Large intestine (tissue), 3 donors: ENCODE data around the gene AGXT. TPM values are rescaled to one million over a fixed set of nuclear protein-coding genes. Genes with fewer than 3 reads are reported as not detected.

ENCODE experiments used
- DNase-seq, 2 donors: peaks; one replicate each; pipeline versions ENCODE4 v3.0.0 to v3.0.0-alpha.2; 2013
- H3K27ac ChIP-seq: one replicate; pipeline ENCODE4 v1.5.1; 2013; ENCODE audit warnings: low read length
- H3K27me3 ChIP-seq: 2 replicates; pipeline ENCODE4 v1.6.1; 2013; ENCODE audit warnings: low read length; ENCODE audit not compliant: control insufficient read depth, insufficient read depth
- H3K36me3 ChIP-seq: 2 replicates; pipeline ENCODE4 v1.6.1; 2013; ENCODE audit warnings: low read length; ENCODE audit not compliant: control insufficient read depth, insufficient read depth
- H3K4me1 ChIP-seq: one replicate; pipeline ENCODE4 v1.6.1; 2013; ENCODE audit warnings: low read length; ENCODE audit not compliant: control insufficient read depth, insufficient read depth
- H3K4me3 ChIP-seq: one replicate; pipeline ENCODE4 v1.5.1; 2013; ENCODE audit warnings: low read length
- H3K9me3 ChIP-seq: one replicate; pipeline ENCODE4 v1.6.1; 2013; ENCODE audit warnings: mild to moderate bottlenecking, low read depth, low read length, moderate library complexity; ENCODE audit not compliant: control insufficient read depth
- WGBS: methylation state at CpG from one replicate; pipeline ENCODE4 v1.1.5; 2013; ENCODE audit warnings: low lambda C conversion rate; ENCODE audit not compliant: insufficient coverage; 5-methylcytosine and 5-hydroxymethylcytosine counted together
- polyA plus RNA-seq: library from polyadenylated mRNA; unstranded; fragments of 120-200 nt; gene quantifications from one replicate; pipeline ENCODE4 v1.2.1, GENCODE V29; 2013

Gene AGXT
- polyA plus RNA-seq, 1 donor: 0.66 TPM

DNA sequence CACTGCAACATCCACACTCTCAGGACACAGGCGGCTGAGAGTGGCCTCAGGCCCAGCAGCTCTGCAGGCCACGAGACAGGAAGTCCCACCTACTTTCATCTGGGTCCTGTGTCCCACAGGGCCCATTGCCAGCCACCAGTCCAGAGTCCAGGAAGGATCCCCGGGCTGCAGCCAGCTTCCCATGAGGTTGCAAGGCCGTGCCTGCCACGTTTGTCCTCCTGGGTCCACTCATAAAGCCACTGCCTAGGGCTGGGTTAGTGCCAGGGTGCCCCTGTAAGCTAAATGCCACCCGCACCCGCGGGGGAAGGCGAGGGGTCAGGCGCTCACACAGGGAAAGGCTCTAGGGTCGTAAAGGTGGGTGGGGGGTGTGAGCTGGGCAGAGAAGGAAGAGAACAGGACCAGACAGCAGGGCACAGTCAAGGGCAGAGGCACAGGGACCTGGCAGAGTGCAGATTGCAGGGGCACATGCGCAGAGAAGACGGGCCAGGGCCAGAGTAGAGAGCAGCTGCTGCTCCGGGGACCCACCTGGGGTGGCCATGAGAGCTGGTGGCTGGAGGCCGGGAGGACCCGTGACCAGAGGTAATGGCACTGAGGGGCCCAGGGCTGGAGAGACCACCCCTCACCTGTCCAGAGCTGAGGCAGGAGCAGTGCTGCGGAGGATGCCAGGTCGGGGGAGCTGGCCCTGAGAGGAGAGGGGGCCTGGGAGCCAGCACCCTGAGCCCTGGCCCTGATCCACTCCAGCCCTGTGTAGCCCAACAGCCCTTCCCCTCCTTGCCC lies 8.0 kb downstream of the AGXT start:
- WGBS: no CpG with 5 or more reads among the region's 18 CpGs
- Histone ChIP-seq H3K27ac (peak overlapping the region; percentile 32), H3K4me1 (peaks cover 42% of the 10 kb centered on the region), H3K36me3 (no peaks in the 10 kb centered on the region), H3K9me3 (peaks cover 7% of the 10 kb centered on the region), H3K4me3 (no peak overlapping the region), H3K27me3 (no peaks in the 10 kb centered on the region)
- peak; percentile 87 to 92 for DNase-seq

GRCh38 chr2:240877460-240878340 lies 9.1 kb downstream of the AGXT start:
- DNase-seq: no peak
- Histone ChIP-seq H3K27me3 (no peaks in the 10 kb centered on the region), H3K4me3 (no peak overlapping the region), H3K27ac (no peak overlapping the region), H3K4me1 (peaks cover 42% of the 10 kb centered on the region), H3K9me3 (peaks cover 2% of the 10 kb centered on the region), H3K36me3 (no peaks in the 10 kb centered on the region)
- no CpG with 5 or more reads among the region's 40 CpGs for WGBS

GRCh38 chr2:240878341-240878936 lies 9.8 kb downstream of the AGXT start:
- Histone ChIP-seq H3K36me3 (no peaks in the 10 kb centered on the region), H3K27ac (no peak overlapping the region), H3K4me1 (peaks cover 39% of the 10 kb centered on the region), H3K27me3 (no peaks in the 10 kb centered on the region), H3K4me3 (no peak overlapping the region), H3K9me3 (peaks cover 2% of the 10 kb centered on the region)
- DNase-seq: no peak
- no CpG with 5 or more reads among the region's 18 CpGs for WGBS

GRCh38 chr2:240879105-240879504 lies 10.5 kb downstream of the AGXT start:
- WGBS: no CpG with 5 or more reads among the region's 7 CpGs
- Histone ChIP-seq H3K4me3 (no peak overlapping the region), H3K9me3 (peaks cover 2% of the 10 kb centered on the region), H3K36me3 (no peaks in the 10 kb centered on the region), H3K4me1 (peaks cover 33% of the 10 kb centered on the region), H3K27me3 (no peaks in the 10 kb centered on the region), H3K27ac (no peak overlapping the region)
- DNase-seq: no peak

GRCh38 chr2:240881913-240882312 lies 13.3 kb downstream of the AGXT start:
- peaks cover 2% of the 10 kb centered on the region for H3K9me3 ChIP-seq
- 60% methylated on average over 1 of the region's 6 CpGs for WGBS
- H3K27ac ChIP-seq: no peak overlapping the region

GRCh38 chr2:240884221-240884620 lies 15.6 kb downstream of the AGXT start:
- WGBS: no CpG with 5 or more reads among the region's 2 CpGs
- no peak for DNase-seq
- Histone ChIP-seq H3K4me3 (no peak overlapping the region), H3K27me3 (no peaks in the 10 kb centered on the region), H3K4me1 (peaks cover 24% of the 10 kb centered on the region), H3K36me3 (no peaks in the 10 kb centered on the region), H3K9me3 (no peaks in the 10 kb centered on the region), H3K27ac (no peak overlapping the region)

More at GRCh38 chr2:240881913-240882312, 13.3 kb downstream of the AGXT start:
- H3K36me3 ChIP-seq: no peaks in the 10 kb centered on the region
- DNase-seq: no peak
- H3K4me3 ChIP-seq: no peak overlapping the region
- H3K4me1 ChIP-seq: peaks cover 11% of the 10 kb centered on the region
- no peaks in the 10 kb centered on the region for H3K27me3 ChIP-seq

DNA sequence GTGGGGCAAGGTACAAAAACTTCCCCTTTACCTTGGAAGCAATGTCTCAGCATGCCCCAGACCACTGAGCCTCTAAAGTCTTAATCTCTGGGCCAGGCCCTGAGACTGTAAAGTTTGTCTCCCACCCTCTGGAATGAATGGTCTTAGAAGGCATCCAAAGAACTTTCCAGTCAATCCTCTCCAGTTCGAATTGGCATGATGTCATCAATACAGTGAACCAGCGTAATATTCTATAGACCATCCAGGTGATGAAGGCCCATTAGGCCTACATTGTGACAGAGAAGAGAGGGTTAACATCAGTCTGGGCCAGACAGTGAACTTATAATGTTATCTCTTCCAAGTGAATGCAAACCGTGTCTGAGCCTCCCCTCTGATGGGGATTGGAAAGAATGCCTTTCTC lies 16.1 kb downstream of the AGXT start:
- no CpG with 5 or more reads among the region's 3 CpGs for WGBS
- no peaks in the 10 kb centered on the region for H3K36me3 ChIP-seq
- no peak overlapping the region for H3K27ac ChIP-seq
- DNase-seq: no peak
- no peak overlapping the region for H3K4me3 ChIP-seq
- H3K4me1 ChIP-seq: peaks cover 29% of the 10 kb centered on the region
- no peaks in the 10 kb centered on the region for H3K27me3 ChIP-seq
- H3K9me3 ChIP-seq: no peaks in the 10 kb centered on the region

DNA sequence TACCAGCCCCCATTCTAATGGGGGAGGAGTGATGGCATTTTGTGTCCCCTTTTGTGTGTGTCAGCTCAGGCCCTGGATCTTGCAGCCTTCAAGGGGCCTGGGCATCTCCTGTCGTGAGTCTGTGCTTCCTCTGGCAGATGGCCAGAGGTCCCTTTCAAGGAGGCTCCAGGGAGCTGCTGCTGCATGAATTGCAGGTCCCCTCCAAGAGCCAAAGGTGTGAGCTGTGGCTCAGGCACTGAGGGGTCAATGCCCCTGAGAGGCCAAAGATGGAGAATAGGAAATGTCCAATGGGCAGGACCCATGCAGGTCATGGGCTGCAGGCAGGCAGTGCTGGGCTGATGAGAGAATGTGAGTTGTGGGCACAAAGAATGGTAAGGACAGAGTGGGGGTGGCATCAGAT lies 16.9 kb downstream of the AGXT start:
- no peak for DNase-seq
- no peaks in the 10 kb centered on the region for H3K36me3 ChIP-seq
- no CpG with 5 or more reads among the region's 1 CpG for WGBS

DNA sequence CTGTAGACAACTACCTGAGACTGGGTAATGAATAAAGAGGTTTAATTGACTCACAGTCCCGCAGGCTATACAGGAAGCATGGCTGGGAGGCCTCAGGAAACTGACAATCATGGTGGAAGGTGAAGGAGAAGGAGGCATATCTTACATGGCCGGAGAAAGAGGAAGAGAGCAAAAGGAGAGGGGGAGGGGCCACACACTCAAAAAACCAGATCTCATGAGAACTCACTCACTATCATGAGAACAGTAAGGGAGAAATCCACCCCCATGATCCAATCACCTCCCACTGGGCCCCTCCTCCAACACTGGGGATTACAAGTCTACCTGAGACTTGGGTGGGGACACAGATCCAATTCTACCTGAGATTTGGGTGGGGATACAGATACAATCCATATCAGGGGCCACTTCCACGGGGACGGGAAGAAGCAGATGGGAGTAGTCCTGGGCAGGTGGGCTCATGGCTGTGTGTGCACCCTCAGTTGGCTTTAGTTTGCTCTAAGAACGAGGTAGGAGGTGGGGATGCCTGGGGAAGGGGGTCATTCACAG lies 17.5 kb downstream of the AGXT start:
- no peak overlapping the region for H3K27ac ChIP-seq
- H3K36me3 ChIP-seq: no peaks in the 10 kb centered on the region
- peaks cover 34% of the 10 kb centered on the region for H3K4me1 ChIP-seq
- H3K4me3 ChIP-seq: no peak overlapping the region
- no CpG with 5 or more reads among the region's 5 CpGs for WGBS
- no peaks in the 10 kb centered on the region for H3K9me3 ChIP-seq
- no peak for DNase-seq
- H3K27me3 ChIP-seq: no peaks in the 10 kb centered on the region

More for the DNA sequence above, 16.9 kb downstream of the AGXT start:
- Histone ChIP-seq H3K9me3 (no peaks in the 10 kb centered on the region), H3K27ac (no peak overlapping the region), H3K27me3 (no peaks in the 10 kb centered on the region), H3K4me1 (peaks cover 34% of the 10 kb centered on the region), H3K4me3 (no peak overlapping the region)
